HG03460 (cell line): Measurements from ENCODE around the gene CSNK1A1.
"Not testable (repeated sequence)": the region's sequence is repeated elsewhere in the genome, so short reads cannot be mapped to it uniquely, and the experiment has no call there.

Experiments used
- ATAC-seq: cut with Tn5 transposase; IDR thresholded peaks from one replicate; pipeline ENCODE4 v1.9.1; 2021; ENCODE audit not compliant: unreplicated experiment

CSNK1A1 gene

GRCh38 chr5:149535787-149536186 is 15.5 kb downstream of the CSNK1A1 start:
- ATAC-seq, result not testable (repeated sequence)

- no peak for ATAC-seq
Observed at GRCh38 chr5:149532413-149532812, 18.8 kb downstream of the CSNK1A1 start.

- ATAC-seq, result no peak
Observed at GRCh38 chr5:149529463-149529862, 21.8 kb downstream of the CSNK1A1 start.

- no peak for ATAC-seq
Observed at GRCh38 chr5:149528281-149529060, 22.8 kb downstream of the CSNK1A1 start.

GRCh38 chr5:149526845-149527590 is 24.2 kb downstream of the CSNK1A1 start:
- ATAC-seq, result no peak

- ATAC-seq, result no peak
Observed at GRCh38 chr5:149521739-149522685, 29.2 kb downstream of the CSNK1A1 start.

GRCh38 chr5:149519601-149520000 is 31.6 kb downstream of the CSNK1A1 start:
- no peak for ATAC-seq

GRCh38 chr5:149518620-149519019 is 32.6 kb downstream of the CSNK1A1 start:
- ATAC-seq, result no peak

GRCh38 chr5:149517461-149518122 is 33.6 kb downstream of the CSNK1A1 start:
- no peak for ATAC-seq

- no peak for ATAC-seq
Observed at GRCh38 chr5:149514512-149514911, 36.7 kb downstream of the CSNK1A1 start.

- not testable (repeated sequence) for ATAC-seq
Observed at GRCh38 chr5:149513372-149513947, 37.8 kb downstream of the CSNK1A1 start.

GRCh38 chr5:149510136-149510535 is 41.1 kb downstream of the CSNK1A1 start:
- ATAC-seq, result no peak

GRCh38 chr5:149504677-149505076 is 46.6 kb downstream of the CSNK1A1 start:
- no peak for ATAC-seq

GRCh38 chr5:149503006-149503405 is 48.2 kb downstream of the CSNK1A1 start:
- no peak for ATAC-seq

GRCh38 chr5:149500922-149501582 is 50.2 kb downstream of the CSNK1A1 start:
- no peak for ATAC-seq

- no peak for ATAC-seq
Observed at GRCh38 chr5:149498724-149499336, 52.4 kb downstream of the CSNK1A1 start.

GRCh38 chr5:149497357-149497756 is 53.9 kb downstream of the CSNK1A1 start:
- no peak for ATAC-seq

GRCh38 chr5:149496917-149497316 is 54.3 kb downstream of the CSNK1A1 start:
- ATAC-seq, result no peak

- ATAC-seq, result no peak
Observed at GRCh38 chr5:149496166-149496565, 55.1 kb downstream of the CSNK1A1 start.
